NCI-H510A (cell line): ENCODE measurements around the gene RXRG.

Source experiments
- DNase-seq: peaks from one replicate; lab custom pipeline; 2025; lab: John Stamatoyannopoulos, UW

Gene RXRG

GRCh38 chr1:165409657-165410358 lies 35.1 kb downstream of the RXRG start:
- DNase-seq = no peak

GRCh38 chr1:165408518-165408917 lies 36.4 kb downstream of the RXRG start:
- DNase-seq = peak; percentile 14

- DNase-seq = no peak
These were observed 37.5 kb downstream of the RXRG start for GRCh38 chr1:165407398-165407797.

DNA sequence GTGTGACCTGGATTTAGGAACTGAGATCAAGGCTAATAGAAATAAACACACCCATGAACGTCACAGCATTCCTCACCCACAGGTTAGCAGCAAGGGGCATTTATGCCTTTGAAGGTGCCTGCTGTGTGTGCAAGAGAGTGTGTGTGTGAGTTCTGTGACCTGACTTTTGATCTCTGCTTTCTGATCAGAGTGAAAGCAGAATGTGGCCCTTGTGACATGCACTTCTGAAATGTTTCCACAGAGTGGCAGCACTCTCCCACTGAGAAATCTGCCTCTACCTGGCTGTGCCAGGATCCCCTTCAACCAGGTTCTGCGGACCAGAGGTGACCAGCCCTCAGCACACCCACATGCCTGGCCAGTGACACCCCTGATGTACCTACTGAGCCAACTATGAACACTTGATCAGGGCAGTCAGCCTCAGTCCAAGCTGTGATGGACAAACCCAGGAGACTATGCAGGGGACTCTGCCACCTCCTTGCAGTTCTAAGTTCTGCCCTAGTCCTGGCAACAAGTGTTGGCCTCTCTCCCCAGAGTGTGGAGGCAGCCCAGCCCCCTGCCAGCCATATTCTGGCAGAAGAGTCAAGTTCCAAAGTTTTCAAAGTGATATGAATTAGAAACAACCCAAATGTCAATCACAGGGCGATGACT lies 41.0 kb downstream of the RXRG start:
- DNase-seq = peak; percentile 9

DNA sequence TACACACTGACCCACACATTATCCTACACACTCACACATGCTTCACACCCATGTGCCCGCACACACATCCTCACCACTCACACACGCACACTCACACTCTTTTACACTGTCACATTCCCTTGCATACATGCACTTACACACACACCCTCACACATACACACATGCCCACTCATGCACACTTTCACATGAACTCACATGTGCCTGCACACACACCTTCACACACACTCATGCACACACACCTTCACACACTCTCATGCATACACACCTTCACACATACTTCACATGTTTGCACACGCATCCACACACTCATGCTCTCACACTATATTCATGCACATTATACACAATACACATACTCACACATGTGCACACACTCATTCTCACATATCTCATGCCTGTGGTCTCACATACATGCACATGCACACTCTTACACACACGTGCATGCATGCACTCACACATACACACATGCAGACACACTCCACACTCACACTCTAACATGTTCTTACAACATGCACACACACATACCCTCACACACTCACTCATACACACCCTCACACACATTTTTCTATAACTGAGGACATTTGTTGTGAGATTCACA lies 42.3 kb downstream of the RXRG start:
- DNase-seq = no peak

GRCh38 chr1:165397944-165398343 lies 47.0 kb downstream of the RXRG start:
- DNase-seq = no peak

GRCh38 chr1:165395901-165396300 lies 49.0 kb downstream of the RXRG start:
- no peak for DNase-seq

DNA sequence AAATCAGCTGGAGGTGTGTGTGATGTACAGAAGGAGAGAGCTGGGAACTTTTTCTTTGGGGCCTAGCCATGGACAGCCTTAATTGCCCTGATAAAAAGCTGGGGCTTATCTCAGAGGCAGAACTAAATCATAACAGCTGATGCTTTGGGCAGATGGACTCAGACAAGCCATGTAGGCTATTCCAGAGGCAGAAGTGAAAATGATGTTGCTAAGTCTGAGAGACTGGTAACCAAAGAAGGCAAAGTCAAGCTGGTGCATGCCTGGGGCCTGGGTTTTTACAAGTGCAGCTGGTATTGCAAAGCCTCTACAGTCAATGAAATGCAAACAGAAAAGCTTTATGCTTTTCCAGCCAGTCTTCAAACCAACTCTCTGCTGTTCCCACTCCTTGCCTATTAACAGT lies 49.4 kb downstream of the RXRG start:
- DNase-seq = peak; percentile 36

- peak; percentile 66 for DNase-seq
These were observed 52.0 kb downstream of the RXRG start for GRCh38 chr1:165392634-165393571.

DNA sequence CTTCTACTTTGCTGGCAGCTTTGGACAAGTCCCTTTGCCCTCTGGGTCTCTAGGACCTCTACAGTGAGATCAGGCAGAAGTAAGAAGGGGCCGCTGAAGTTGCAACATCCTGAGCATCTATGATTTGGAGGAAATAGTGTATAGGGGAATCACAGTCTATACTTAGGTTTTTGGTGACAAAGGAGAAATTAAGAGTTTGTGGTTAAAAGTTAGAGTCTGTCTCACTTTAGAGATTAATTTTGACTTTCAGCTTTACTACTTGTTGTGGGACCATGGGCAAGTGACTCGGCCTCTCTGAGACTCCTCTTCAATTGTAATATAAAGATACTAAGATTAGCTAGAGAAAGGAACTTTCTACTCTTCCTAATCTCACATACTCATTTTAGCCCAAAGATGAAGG lies 55.3 kb downstream of the RXRG start:
- no peak for DNase-seq

GRCh38 chr1:165387961-165388360 lies 57.0 kb downstream of the RXRG start:
- DNase-seq = no peak

GRCh38 chr1:165387505-165387904 lies 57.4 kb downstream of the RXRG start:
- DNase-seq = no peak

DNA sequence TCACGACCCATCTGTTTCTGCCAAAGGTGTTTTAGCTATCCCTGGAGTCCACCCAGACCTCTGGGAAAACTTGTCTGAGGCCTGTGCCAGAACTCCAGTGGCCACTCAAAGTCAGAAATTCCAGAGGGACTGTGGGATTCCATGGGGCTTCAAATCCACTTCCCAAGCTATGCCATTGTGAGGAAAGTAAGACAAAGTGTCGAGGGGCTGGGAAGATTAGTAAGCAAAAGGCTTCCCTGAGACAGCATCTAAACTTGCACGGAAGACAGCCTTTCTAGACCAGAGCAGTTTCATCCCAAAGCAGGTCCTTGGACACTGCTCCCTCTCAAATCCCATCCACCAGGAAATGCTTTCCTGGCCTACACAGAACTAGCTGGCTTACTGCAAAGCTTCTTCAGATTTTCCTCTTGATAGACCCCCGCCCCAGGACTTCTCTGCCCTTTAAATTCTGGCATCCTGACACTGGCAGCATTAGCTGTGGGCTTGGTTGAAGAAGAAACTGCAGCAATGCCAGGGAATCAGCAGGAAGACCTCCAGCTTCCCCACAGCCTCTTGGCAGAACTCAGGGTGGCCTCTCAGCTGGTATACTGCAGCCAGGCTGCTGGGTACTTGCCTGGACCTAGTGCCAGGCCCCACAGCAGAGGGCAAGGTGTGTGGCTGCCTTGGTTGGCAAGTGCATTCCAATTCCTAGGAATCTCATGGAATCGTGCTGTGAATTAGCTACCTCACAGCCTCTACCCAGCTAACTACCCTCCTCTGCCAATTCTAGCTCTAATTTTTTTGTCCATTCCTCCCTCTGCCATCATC lies 61.1 kb downstream of the RXRG start:
- DNase-seq = no peak

GRCh38 chr1:165383067-165383466 lies 61.9 kb downstream of the RXRG start:
- DNase-seq = no peak

GRCh38 chr1:165381745-165382505 lies 63.0 kb downstream of the RXRG start:
- no peak for DNase-seq

DNA sequence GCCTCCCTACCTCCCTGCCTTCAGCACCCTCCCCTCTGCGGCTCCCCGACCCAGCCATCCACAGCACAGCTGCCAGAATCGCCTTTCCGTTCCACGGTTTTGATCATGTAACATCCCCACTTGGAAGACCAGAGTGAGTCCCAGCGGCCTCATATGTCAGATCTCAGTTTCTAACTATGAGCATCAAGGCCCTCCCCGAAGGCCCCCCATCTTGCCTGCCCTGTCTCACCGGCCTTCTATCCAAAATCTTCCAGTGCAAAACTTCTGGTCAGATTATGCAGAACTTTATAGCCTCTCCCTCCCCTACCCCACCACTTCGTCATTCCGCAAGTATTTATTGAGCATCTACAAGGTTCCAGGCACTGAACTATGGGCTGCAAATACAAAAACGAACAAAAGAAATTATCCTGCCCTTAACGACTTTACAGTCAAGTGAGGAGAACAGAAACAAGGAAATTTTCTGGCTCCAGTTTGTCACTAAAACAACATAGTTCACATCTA lies 68.1 kb downstream of the RXRG start:
- no peak for DNase-seq

- DNase-seq = no peak
These were observed 68.7 kb downstream of the RXRG start for GRCh38 chr1:165376041-165376810.

- DNase-seq = no peak
These were observed 69.3 kb downstream of the RXRG start for GRCh38 chr1:165375623-165376022.

DNA sequence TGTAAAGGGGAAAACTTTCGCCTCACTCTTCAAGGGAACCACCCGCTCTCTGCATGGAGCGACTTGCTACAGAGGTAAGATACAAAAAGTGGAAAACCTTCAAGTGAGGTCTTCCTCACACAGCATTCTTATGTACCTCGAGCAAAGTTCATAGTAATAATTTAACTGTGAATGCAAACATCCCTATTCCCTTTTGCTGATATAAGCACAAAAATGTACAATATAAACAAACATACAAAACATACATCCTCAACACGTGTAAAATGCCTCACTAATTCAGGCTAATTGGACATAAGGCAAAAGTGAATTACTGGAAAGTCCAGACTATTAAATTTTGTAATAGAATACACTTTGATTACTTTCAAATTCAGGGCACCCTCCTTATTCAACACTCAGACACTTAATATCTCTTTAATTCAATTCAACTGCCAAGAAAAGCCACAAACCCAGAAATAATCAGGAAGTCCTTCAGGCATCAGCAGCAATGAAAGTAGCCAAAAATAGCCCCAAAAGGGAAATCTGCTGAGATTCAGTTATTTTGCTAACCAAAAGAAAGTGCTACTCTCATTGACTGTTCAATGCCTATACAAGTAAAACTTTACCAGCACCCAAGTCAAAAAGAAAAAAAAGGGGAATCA lies 73.2 kb downstream of the RXRG start:
- no peak for DNase-seq
